ENCODE data around the gene SPAG8. TPM values are rescaled to one million over a fixed set of nuclear protein-coding genes. Genes with fewer than 3 reads are reported as not detected.

SPAG8 gene
- total RNA-seq, 2 experiments from 2014 or later = 1.3 to 1.5 TPM

GRCh38 chr9:35847792-35848572 lies 35.9 kb upstream of the SPAG8 start:
- Mint-ChIP-seq H3K27ac (no peak overlapping the region), H3K4me3 (no peak overlapping the region), H3K9me3 (ENCODE audit: insufficient read depth) (no peaks in the 10 kb centered on the region), H3K4me1 (ENCODE audit: low read depth) (peaks cover 35% of the 10 kb centered on the region), H3K27me3 (ENCODE audit: low read depth) (peaks cover 2% of the 10 kb centered on the region), H3K36me3 (ENCODE audit: low read depth) (no peaks in the 10 kb centered on the region)
- POLR2A ChIA-PET = no interaction called here
- DNase-seq (peak; percentile 41), ATAC-seq (peak; percentile 40)
- CTCF ChIA-PET = interaction anchor here (1.2 to 4.5 kb wide), 9 partner anchors 13 to 161 kb away, joined by 3 to 24 read pairs (median 4); partner anchors contain the start of gene SPAG8

GRCh38 chr9:35845824-35846771 lies 34.0 kb upstream of the SPAG8 start:
- peak overlapping the region; percentile 32 for H3K27ac Mint-ChIP-seq

GRCh38 chr9:35844628-35845270 lies 32.7 kb upstream of the SPAG8 start:
- no peak overlapping the region for H3K4me3 Mint-ChIP-seq
- H3K4me1 Mint-ChIP-seq (ENCODE audit: low read depth) = peaks cover 37% of the 10 kb centered on the region
- DNase-seq (peak; percentile 35), ATAC-seq (peak; percentile 60)
- ChIA-PET CTCF (interaction anchor here (0.7 to 4.5 kb wide), 9 partner anchors 9 to 197 kb away, joined by 3 to 24 read pairs (median 4); no protein-coding TSS in a partner anchor), POLR2A (interaction anchor here (0.8 to 1.3 kb wide), 2 partner anchors 9 to 12 kb away, joined by 3 to 4 read pairs; no protein-coding TSS in a partner anchor)
- no peaks in the 10 kb centered on the region for H3K27me3 Mint-ChIP-seq (ENCODE audit: low read depth)
- H3K27ac Mint-ChIP-seq = no peak overlapping the region
- H3K9me3 Mint-ChIP-seq (ENCODE audit: insufficient read depth) = no peaks in the 10 kb centered on the region
- H3K36me3 Mint-ChIP-seq (ENCODE audit: low read depth) = no peaks in the 10 kb centered on the region

More at GRCh38 chr9:35845824-35846771, 34.0 kb upstream of the SPAG8 start:
- Mint-ChIP-seq H3K9me3 (ENCODE audit: insufficient read depth) (no peaks in the 10 kb centered on the region), H3K36me3 (ENCODE audit: low read depth) (no peaks in the 10 kb centered on the region), H3K4me3 (no peak overlapping the region), H3K4me1 (ENCODE audit: low read depth) (peaks cover 37% of the 10 kb centered on the region), H3K27me3 (ENCODE audit: low read depth) (no peaks in the 10 kb centered on the region)
- ATAC-seq (no peak), DNase-seq (no peak)
- CTCF ChIA-PET = interaction anchor here (0.7 to 4.5 kb wide), 9 partner anchors 11 to 199 kb away, joined by 3 to 24 read pairs (median 4); no protein-coding TSS in a partner anchor
- POLR2A ChIA-PET = interaction anchor here (1.3 kb wide), 1 partner anchor 13 kb away, joined by 4 read pairs; no protein-coding TSS in a partner anchor

- no peak overlapping the region for H3K4me3 Mint-ChIP-seq
- H3K9me3 Mint-ChIP-seq (ENCODE audit: insufficient read depth) = no peaks in the 10 kb centered on the region
- ATAC-seq (no peak), DNase-seq (no peak)
- H3K27ac Mint-ChIP-seq = no peak overlapping the region
- no peaks in the 10 kb centered on the region for H3K27me3 Mint-ChIP-seq (ENCODE audit: low read depth)
- H3K36me3 Mint-ChIP-seq (ENCODE audit: low read depth) = no peaks in the 10 kb centered on the region
- POLR2A ChIA-PET = interaction anchor here (0.6 kb wide), 1 partner anchor 14 kb away, joined by 5 read pairs; the partner anchor contains the start of genes FAM221B and TMEM8B
- peaks cover 31% of the 10 kb centered on the region for H3K4me1 Mint-ChIP-seq (ENCODE audit: low read depth)
- CTCF ChIA-PET = interaction anchor here (1.0 kb wide), 1 partner anchor 52 kb away, joined by 4 read pairs; no protein-coding TSS in a partner anchor
Measured at GRCh38 chr9:35842795-35843194, 30.7 kb upstream of the SPAG8 start.

- Mint-ChIP-seq H3K4me3 (no peak overlapping the region), H3K9me3 (ENCODE audit: insufficient read depth) (no peaks in the 10 kb centered on the region), H3K36me3 (ENCODE audit: low read depth) (no peaks in the 10 kb centered on the region), H3K27me3 (ENCODE audit: low read depth) (no peaks in the 10 kb centered on the region), H3K4me1 (ENCODE audit: low read depth) (peaks cover 25% of the 10 kb centered on the region), H3K27ac (no peak overlapping the region)
- no peak for ATAC-seq
- CTCF ChIA-PET = interaction anchor here (0.7 to 1.3 kb wide), 2 partner anchors 40 to 183 kb away, joined by 3 to 5 read pairs; no protein-coding TSS in a partner anchor
- no peak for DNase-seq
- POLR2A ChIA-PET = interaction anchor here (0.6 kb wide), 2 partner anchors 13 to 237 kb away, joined by 3 to 5 read pairs; partner anchors contain the start of genes FAM221B and TMEM8B
Measured at GRCh38 chr9:35842020-35842745, 30.1 kb upstream of the SPAG8 start.

GRCh38 chr9:35841645-35841900 lies 29.5 kb upstream of the SPAG8 start:
- H3K4me3 Mint-ChIP-seq = no peak overlapping the region
- ChIA-PET POLR2A (interaction anchor here (0.6 kb wide), 1 partner anchor 237 kb away, joined by 3 read pairs; no protein-coding TSS in a partner anchor), CTCF (interaction anchor here (0.7 to 1.3 kb wide), 2 partner anchors 41 to 182 kb away, joined by 3 to 5 read pairs; no protein-coding TSS in a partner anchor)
- no peaks in the 10 kb centered on the region for H3K27me3 Mint-ChIP-seq (ENCODE audit: low read depth)
- peaks cover 19% of the 10 kb centered on the region for H3K4me1 Mint-ChIP-seq (ENCODE audit: low read depth)
- no peaks in the 10 kb centered on the region for H3K9me3 Mint-ChIP-seq (ENCODE audit: insufficient read depth)
- no peak for ATAC-seq
- H3K27ac Mint-ChIP-seq = no peak overlapping the region
- DNase-seq = no peak
- no peaks in the 10 kb centered on the region for H3K36me3 Mint-ChIP-seq (ENCODE audit: low read depth)

GRCh38 chr9:35840881-35841644 lies 29.0 kb upstream of the SPAG8 start:
- H3K4me1 Mint-ChIP-seq (ENCODE audit: low read depth) = peaks cover 19% of the 10 kb centered on the region
- H3K36me3 Mint-ChIP-seq (ENCODE audit: low read depth) = no peaks in the 10 kb centered on the region
- ATAC-seq (no peak), DNase-seq (no peak)
- ChIA-PET CTCF (interaction anchor here (0.7 to 2.7 kb wide), 3 partner anchors 15 to 182 kb away, joined by 3 to 12 read pairs (median 5); no protein-coding TSS in a partner anchor), POLR2A (interaction anchor here (0.6 kb wide), 1 partner anchor 236 kb away, joined by 3 read pairs; no protein-coding TSS in a partner anchor)
- no peaks in the 10 kb centered on the region for H3K27me3 Mint-ChIP-seq (ENCODE audit: low read depth)
- H3K9me3 Mint-ChIP-seq (ENCODE audit: insufficient read depth) = no peaks in the 10 kb centered on the region
- H3K4me3 Mint-ChIP-seq = no peak overlapping the region
- no peak overlapping the region for H3K27ac Mint-ChIP-seq

GRCh38 chr9:35839926-35840325 lies 27.9 kb upstream of the SPAG8 start:
- H3K4me1 Mint-ChIP-seq (ENCODE audit: low read depth) = peaks cover 9% of the 10 kb centered on the region
- H3K27ac Mint-ChIP-seq = no peak overlapping the region
- POLR2A ChIA-PET = no interaction called here
- H3K27me3 Mint-ChIP-seq (ENCODE audit: low read depth) = no peaks in the 10 kb centered on the region
- no peak overlapping the region for H3K4me3 Mint-ChIP-seq
- DNase-seq = no peak
- CTCF ChIA-PET = interaction anchor here (0.8 to 2.7 kb wide), 3 partner anchors 11 to 42 kb away, joined by 3 to 12 read pairs (median 4); no protein-coding TSS in a partner anchor
- ATAC-seq = no peak
- no peaks in the 10 kb centered on the region for H3K36me3 Mint-ChIP-seq (ENCODE audit: low read depth)
- no peaks in the 10 kb centered on the region for H3K9me3 Mint-ChIP-seq (ENCODE audit: insufficient read depth)

GRCh38 chr9:35836595-35836994 lies 24.5 kb upstream of the SPAG8 start:
- ChIA-PET POLR2A (interaction anchor here (0.8 to 1.6 kb wide), 2 partner anchors 7 to 24 kb away, joined by 3 read pairs; partner anchors contain the start of gene SPAG8), CTCF (interaction anchor here (1.4 to 3.8 kb wide), 8 partner anchors 9 to 101 kb away, joined by 3 to 36 read pairs (median 10); partner anchors contain the start of genes HINT2 and SPAG8)
- DNase-seq (no peak), ATAC-seq (no peak)
- Mint-ChIP-seq H3K4me3 (no peak overlapping the region), H3K36me3 (ENCODE audit: low read depth) (no peaks in the 10 kb centered on the region), H3K9me3 (ENCODE audit: insufficient read depth) (no peaks in the 10 kb centered on the region), H3K27me3 (ENCODE audit: low read depth) (no peaks in the 10 kb centered on the region), H3K27ac (no peak overlapping the region), H3K4me1 (ENCODE audit: low read depth) (peaks cover 15% of the 10 kb centered on the region)

GRCh38 chr9:35835766-35836165 lies 23.7 kb upstream of the SPAG8 start:
- Mint-ChIP-seq H3K4me1 (ENCODE audit: low read depth) (peaks cover 15% of the 10 kb centered on the region), H3K9me3 (ENCODE audit: insufficient read depth) (no peaks in the 10 kb centered on the region), H3K4me3 (no peak overlapping the region), H3K27ac (no peak overlapping the region), H3K36me3 (ENCODE audit: low read depth) (no peaks in the 10 kb centered on the region), H3K27me3 (ENCODE audit: low read depth) (no peaks in the 10 kb centered on the region)
- POLR2A ChIA-PET = interaction anchor here (0.8 to 1.6 kb wide), 2 partner anchors 8 to 24 kb away, joined by 3 read pairs; partner anchors contain the start of gene SPAG8
- CTCF ChIA-PET = interaction anchor here (0.9 to 3.8 kb wide), 16 partner anchors 10 to 156 kb away, joined by 3 to 36 read pairs (median 6); partner anchors contain the start of genes HINT2 and SPAG8
- DNase-seq = no peak
- ATAC-seq = no peak
